Activated CD4-positive, alpha-beta T cell treated with anti-CD3 and anti-CD28 coated beads for 36 hours (primary cell): ENCODE results near the gene OR10A2. TPM values are rescaled to one million over a fixed set of nuclear protein-coding genes. Genes with fewer than 3 reads are reported as not detected.

ENCODE experiments used
- ATAC-seq: fragments of 200-7000 bp; cut with Tn5 transposase; one replicate; pipeline ENCODE4 v1.10.0; 2021; ENCODE audit warnings: mild to moderate bottlenecking, moderate library complexity
- CTCF ChIA-PET: fragments of 350-600 bp; sonication (Branson Sonifier 250); formaldehyde crosslinking; loops from one replicate; lab custom pipeline; 2021; ENCODE audit warnings: antibody characterized with exemption; lab: Charles Lee
- POLR2A ChIA-PET: fragments of 350-600 bp; sonication (Branson Sonifier 250); formaldehyde crosslinking; loops from one replicate; lab custom pipeline; 2021; ENCODE audit warnings: antibody characterized with exemption, inconsistent platforms; lab: Charles Lee
- DNase-seq: peaks from one replicate; pipeline ENCODE4 v3.0.0-alpha.2; 2020
- H3K27ac Mint-ChIP-seq: one replicate; pipeline ENCODE4 v1.8.0; 2021; ENCODE audit warnings: mixed read lengths
- H3K27me3 Mint-ChIP-seq: one replicate; pipeline ENCODE4 v1.8.0; 2021; ENCODE audit warnings: mixed read lengths
- H3K36me3 Mint-ChIP-seq: one replicate; pipeline ENCODE4 v1.8.0; 2021; ENCODE audit warnings: low read depth, mixed read lengths
- H3K4me1 Mint-ChIP-seq: one replicate; pipeline ENCODE4 v1.8.0; 2021; ENCODE audit warnings: mixed read lengths
- H3K4me3 Mint-ChIP-seq: one replicate; pipeline ENCODE4 v1.8.0; 2021; ENCODE audit warnings: mild to moderate bottlenecking, moderate library complexity, mixed read lengths
- H3K9me3 Mint-ChIP-seq: one replicate; pipeline ENCODE4 v1.8.0; 2021; ENCODE audit warnings: low read depth, mixed read lengths
- intact Hi-C, 2 experiments: fragments of 100-400 bp; cut with DNase I in 1 of 2; cut with micrococcal nuclease in 1 of 2; formaldehyde crosslinking; loops; one replicate each; pipeline versions ENCODE4 v1.14.2 to v1.15.1; 2022 to 2024; cut with DNase I, micrococcal nuclease
- total RNA-seq, 2 experiments: library from RNA; stranded (reverse); gene quantifications; one replicate each; pipeline ENCODE4 v1.2.3, GENCODE V29; 2021

OR10A2 gene
- total RNA-seq, 2 experiments from 2014 or later: not detected

DNA sequence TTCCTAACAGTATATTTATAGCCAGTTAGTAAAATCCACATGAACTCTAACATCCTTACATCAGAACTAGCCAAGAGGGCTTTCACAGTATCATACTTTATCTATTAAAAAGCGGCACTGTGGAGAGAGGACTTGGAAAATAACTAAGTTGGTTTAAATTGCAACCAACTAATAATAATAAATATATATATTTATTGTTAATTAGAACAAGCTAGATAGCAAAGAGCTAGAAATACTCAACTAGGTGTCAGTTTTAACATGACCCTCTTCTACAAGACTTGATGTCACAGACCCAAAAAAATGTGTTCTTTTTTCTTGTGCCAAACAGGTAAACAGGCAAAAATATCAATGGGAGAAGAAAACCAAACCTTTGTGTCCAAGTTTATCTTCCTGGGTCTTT is 57.8 kb downstream of the OR10A2 start, which contains the start of gene OR2D3:
Gene OR2D3 (plus strand): TSS at position 301 of the 400 bp plus-strand sequence. CDS start 0 bp downstream, at position 301.
- H3K4me3 Mint-ChIP-seq: no peak within 1 kb of the TSS
- POLR2A ChIA-PET: no interaction called here
- ATAC-seq (no peak), DNase-seq (no peak)
- H3K27ac Mint-ChIP-seq: no peak within 1 kb of the TSS
- H3K9me3 Mint-ChIP-seq: peaks cover 3% of the 10 kb centered on the region
- intact Hi-C loops: no loop called here
- peaks cover 3% of the 10 kb centered on the region for H3K4me1 Mint-ChIP-seq
- peaks cover 9% of the 10 kb centered on the region for H3K27me3 Mint-ChIP-seq
- CTCF ChIA-PET: no interaction called here
- no peaks in the 10 kb centered on the region for H3K36me3 Mint-ChIP-seq

Other genes with a start within 250 kb of the OR10A2 start
- gene TPP1, start 243.6 kb upstream of the OR10A2 start, total RNA-seq: 10 to 100 TPM; 38.1 to 47.9 TPM
- under 1 TPM; 0.78 to 0.91 TPM for gene DCHS1, start 207.2 kb upstream of the OR10A2 start, total RNA-seq
- gene MRPL17, start 179.7 kb upstream of the OR10A2 start, total RNA-seq: 100 to 1,000 TPM; 118 to 156 TPM
- gene OR2AG2, start 91.1 kb upstream of the OR10A2 start, total RNA-seq: under 1 TPM; 0.14 to 0.26 TPM
- gene OR2AG1, start 80.0 kb upstream of the OR10A2 start, total RNA-seq: not detected
- under 1 TPM; 0.14 to 0.25 TPM for gene OR6A2, start 63.4 kb upstream of the OR10A2 start, total RNA-seq
- gene OR10A5, start 17.4 kb upstream of the OR10A2 start, total RNA-seq: not detected
- not detected for gene OR10A4, start 13.6 kb downstream of the OR10A2 start, total RNA-seq
- under 1 TPM; 0.32 to 0.44 TPM for gene OR2D2, start 29.4 kb downstream of the OR10A2 start, total RNA-seq
- gene OR2D3, start 57.9 kb downstream of the OR10A2 start, total RNA-seq: not detected
- gene ZNF215, start 63.4 kb downstream of the OR10A2 start, total RNA-seq: 1 to 10 TPM; 3.6 TPM
- gene ZNF214, start 157.3 kb downstream of the OR10A2 start, total RNA-seq: not detected
- under 1 TPM; 0.11 to 0.21 TPM for gene NLRP14, start 157.4 kb downstream of the OR10A2 start, total RNA-seq
- not detected for gene RBMXL2, start 225.9 kb downstream of the OR10A2 start, total RNA-seq